Osteocyte (in vitro differentiated cells): ENCODE data around the gene ZNF605. TPM values are rescaled to one million over a fixed set of nuclear protein-coding genes. Genes with fewer than 3 reads are reported as not detected.
"Not testable (repeated sequence)": the region's sequence is repeated elsewhere in the genome, so short reads cannot be mapped to it uniquely, and the experiment has no call there.

Source experiments
- DNase-seq: peaks from one replicate; pipeline ENCODE4 v3.0.0; 2021; ENCODE audit warnings: mixed read lengths; ENCODE audit not compliant: unreplicated experiment; ENCODE audit errors: extremely low spot score
- H3K27ac Mint-ChIP-seq: one replicate; pipeline ENCODE4 v1.8.0; 2021; ENCODE audit warnings: mild to moderate bottlenecking, mixed read lengths; ENCODE audit not compliant: unreplicated experiment
- H3K27me3 Mint-ChIP-seq: one replicate; pipeline ENCODE4 v1.8.0; 2021; ENCODE audit warnings: mixed read lengths; ENCODE audit not compliant: unreplicated experiment
- H3K36me3 Mint-ChIP-seq: one replicate; pipeline ENCODE4 v1.8.0; 2021; ENCODE audit warnings: mixed read lengths; ENCODE audit not compliant: unreplicated experiment
- H3K4me1 Mint-ChIP-seq: one replicate; pipeline ENCODE4 v1.8.0; 2021; ENCODE audit warnings: mixed read lengths; ENCODE audit not compliant: unreplicated experiment
- H3K4me3 Mint-ChIP-seq: one replicate; pipeline ENCODE4 v1.8.0; 2021; ENCODE audit warnings: mild to moderate bottlenecking, moderate library complexity, mixed read lengths; ENCODE audit not compliant: unreplicated experiment
- H3K9me3 Mint-ChIP-seq: one replicate; pipeline ENCODE4 v1.8.0; 2021; ENCODE audit warnings: mixed read lengths; ENCODE audit not compliant: unreplicated experiment
- CTCF ChIP-seq: fragments of 200-600 bp; sonication (generic); IDR thresholded peaks from 2 replicates; pipeline ENCODE4 v1.5.0; 2021; ENCODE audit warnings: antibody characterized with exemption, mild to moderate bottlenecking, moderate library complexity
- total RNA-seq: library from RNA; stranded (reverse); gene quantifications from 2 replicates; pipeline ENCODE4 v1.2.1, GENCODE V29; 2021

ZNF605 gene
- total RNA-seq, 1 donor from 2014 or later, result 17.8 TPM

- no peak for DNase-seq
- no peak for TF ChIP-seq CTCF
- H3K4me1 Mint-ChIP-seq, result no peaks in the 10 kb centered on the region
- H3K27ac Mint-ChIP-seq, result no peak overlapping the region
- H3K9me3 Mint-ChIP-seq, result peaks cover 9% of the 10 kb centered on the region
- no peak overlapping the region for H3K4me3 Mint-ChIP-seq
- no peaks in the 10 kb centered on the region for H3K27me3 Mint-ChIP-seq
- no peaks in the 10 kb centered on the region for H3K36me3 Mint-ChIP-seq
These were observed 57.1 kb downstream of the ZNF605 start for GRCh38 chr12:132899033-132899432.

GRCh38 chr12:132888852-132889251, 67.3 kb downstream of the ZNF605 start:
- Mint-ChIP-seq H3K4me1 (peaks cover 10% of the 10 kb centered on the region), H3K36me3 (peaks cover 11% of the 10 kb centered on the region), H3K9me3 (peaks cover 27% of the 10 kb centered on the region), H3K27ac (peak overlapping the region; percentile 7), H3K4me3 (peak overlapping the region; percentile 98), H3K27me3 (no peaks in the 10 kb centered on the region)
- DNase-seq, result no peak
- no peak for TF ChIP-seq CTCF

GRCh38 chr12:132887513-132888351, 68.4 kb downstream of the ZNF605 start, which contains the start of gene CHFR:
Gene CHFR (minus strand): TSS chr12:132887605. CDS start chr12:132887328, 277 bp downstream.
- Mint-ChIP-seq H3K36me3 (peaks cover 13% of the 10 kb centered on the region), H3K27ac (peak within 1 kb of the TSS; percentile 100), H3K4me3 (peak within 1 kb of the TSS; percentile 98), H3K9me3 (peaks cover 27% of the 10 kb centered on the region), H3K4me1 (peaks cover 10% of the 10 kb centered on the region), H3K27me3 (no peaks in the 10 kb centered on the region)
- no peak for TF ChIP-seq CTCF
- peak; percentile 99 for DNase-seq

GRCh38 chr12:132886529-132887477, 69.3 kb downstream of the ZNF605 start:
- Mint-ChIP-seq H3K9me3 (peaks cover 27% of the 10 kb centered on the region), H3K27ac (peak overlapping the region; percentile 100), H3K36me3 (peaks cover 21% of the 10 kb centered on the region), H3K4me1 (peaks cover 15% of the 10 kb centered on the region), H3K4me3 (peak overlapping the region; percentile 79), H3K27me3 (no peaks in the 10 kb centered on the region)
- no peak for DNase-seq
- TF ChIP-seq CTCF, result no peak

- H3K27me3 Mint-ChIP-seq, result no peaks in the 10 kb centered on the region
- H3K27ac Mint-ChIP-seq, result peak overlapping the region; percentile 25
- H3K9me3 Mint-ChIP-seq, result peaks cover 4% of the 10 kb centered on the region
- no peak for TF ChIP-seq CTCF
- H3K4me1 Mint-ChIP-seq, result peaks cover 17% of the 10 kb centered on the region
- H3K36me3 Mint-ChIP-seq, result peaks cover 29% of the 10 kb centered on the region
- no peak overlapping the region for H3K4me3 Mint-ChIP-seq
- no peak for DNase-seq
These were observed 74.3 kb downstream of the ZNF605 start for GRCh38 chr12:132881818-132882217.

- not testable (repeated sequence) for H3K4me1 Mint-ChIP-seq, H3K4me3 Mint-ChIP-seq, H3K27me3 Mint-ChIP-seq, DNase-seq, H3K9me3 Mint-ChIP-seq, H3K27ac Mint-ChIP-seq
- peaks cover 43% of the 10 kb centered on the region for H3K36me3 Mint-ChIP-seq
These were observed 81.5 kb downstream of the ZNF605 start for GRCh38 chr12:132874620-132875019.
